HG02623 (cell line): ENCODE results near the gene AIP.

ENCODE experiments used
- ATAC-seq: cut with Tn5 transposase; IDR thresholded peaks from one replicate; pipeline ENCODE4 v1.9.1; 2021; ENCODE audit warnings: moderate library complexity; ENCODE audit not compliant: unreplicated experiment

Gene AIP

GRCh38 chr11:67492801-67493547, 10.1 kb downstream of the AIP start:
- no peak for ATAC-seq

DNA sequence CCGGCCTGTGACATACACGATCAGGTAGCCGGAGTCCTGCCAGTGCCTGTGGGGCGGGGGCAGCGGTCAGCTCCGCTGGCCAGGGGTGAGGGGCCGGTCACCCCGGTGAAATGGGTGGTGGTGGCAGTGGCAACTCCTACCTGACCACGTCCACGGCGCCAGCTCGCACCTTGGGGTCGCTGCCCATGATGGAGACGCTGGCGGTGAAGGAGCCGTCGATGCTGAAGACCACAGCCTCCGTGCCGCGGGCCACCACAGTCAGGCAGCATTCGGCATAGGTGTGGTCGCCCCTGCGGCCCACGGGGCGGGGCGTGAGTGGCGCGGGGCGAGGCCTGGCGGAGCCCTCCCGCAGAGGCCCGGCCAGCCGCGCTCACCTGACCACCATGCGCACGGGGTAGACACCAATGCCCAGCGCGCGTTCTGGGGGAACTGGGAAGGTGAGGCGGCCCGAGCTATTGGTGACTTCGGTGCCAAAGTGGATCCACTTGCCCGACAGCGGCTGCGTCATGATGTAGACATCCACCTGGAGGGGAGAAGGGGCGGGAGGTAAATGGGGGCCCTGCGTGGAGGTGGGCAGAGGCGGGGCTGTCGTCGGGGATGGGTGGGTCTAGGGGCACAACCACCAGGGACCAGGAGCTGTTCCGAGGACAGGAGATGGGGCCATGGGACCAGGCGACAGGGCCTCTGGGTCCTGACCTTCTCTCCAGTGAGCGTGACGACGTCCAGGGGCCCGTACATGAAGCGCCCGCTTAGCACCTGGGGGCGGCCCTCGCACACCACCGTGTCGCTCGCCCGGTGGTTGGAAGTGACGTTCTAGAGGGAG, 10.9 kb downstream of the AIP start:
- no peak for ATAC-seq

GRCh38 chr11:67494371-67495233, 11.8 kb downstream of the AIP start:
- no peak for ATAC-seq

GRCh38 chr11:67495234-67496005, 12.6 kb downstream of the AIP start:
- no peak for ATAC-seq

GRCh38 chr11:67496113-67496512, 13.3 kb downstream of the AIP start:
- no peak for ATAC-seq

DNA sequence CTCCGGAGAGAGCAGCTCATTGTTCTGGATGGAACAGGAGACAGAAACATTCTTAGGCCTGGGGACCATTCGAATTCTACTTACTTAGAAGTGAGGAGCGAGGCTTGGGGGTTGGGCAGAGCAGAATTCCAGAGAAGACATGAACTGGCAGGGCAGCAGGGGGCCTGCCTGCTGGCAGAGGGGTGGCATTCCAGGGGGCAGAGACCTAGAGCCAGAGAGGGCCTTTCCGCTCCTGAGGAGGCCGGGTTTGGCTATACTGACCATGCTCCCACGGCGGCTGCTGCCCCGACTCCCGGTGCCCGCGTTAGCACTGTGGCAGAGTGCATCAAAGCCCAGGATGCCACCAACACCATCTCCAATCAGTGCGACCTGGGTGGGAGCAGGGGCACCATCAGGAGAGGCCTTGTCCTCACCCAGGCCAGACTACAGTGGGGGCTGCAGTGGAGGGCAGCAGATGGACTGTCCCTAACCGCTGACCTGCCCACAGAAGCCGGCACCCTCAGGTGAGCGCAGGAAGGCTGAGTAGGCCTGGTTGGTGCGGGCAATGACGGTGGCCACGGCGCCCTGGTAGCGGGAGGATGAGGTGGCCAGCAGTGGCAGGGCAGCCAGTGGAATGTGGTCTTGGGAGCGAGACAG, 14.9 kb downstream of the AIP start:
- no peak for ATAC-seq

GRCh38 chr11:67498544-67498972, 15.7 kb downstream of the AIP start:
- no peak for ATAC-seq

GRCh38 chr11:67499808-67500483, 17.1 kb downstream of the AIP start:
- ATAC-seq = no peak

GRCh38 chr11:67500484-67500821, 17.6 kb downstream of the AIP start:
- no peak for ATAC-seq

DNA sequence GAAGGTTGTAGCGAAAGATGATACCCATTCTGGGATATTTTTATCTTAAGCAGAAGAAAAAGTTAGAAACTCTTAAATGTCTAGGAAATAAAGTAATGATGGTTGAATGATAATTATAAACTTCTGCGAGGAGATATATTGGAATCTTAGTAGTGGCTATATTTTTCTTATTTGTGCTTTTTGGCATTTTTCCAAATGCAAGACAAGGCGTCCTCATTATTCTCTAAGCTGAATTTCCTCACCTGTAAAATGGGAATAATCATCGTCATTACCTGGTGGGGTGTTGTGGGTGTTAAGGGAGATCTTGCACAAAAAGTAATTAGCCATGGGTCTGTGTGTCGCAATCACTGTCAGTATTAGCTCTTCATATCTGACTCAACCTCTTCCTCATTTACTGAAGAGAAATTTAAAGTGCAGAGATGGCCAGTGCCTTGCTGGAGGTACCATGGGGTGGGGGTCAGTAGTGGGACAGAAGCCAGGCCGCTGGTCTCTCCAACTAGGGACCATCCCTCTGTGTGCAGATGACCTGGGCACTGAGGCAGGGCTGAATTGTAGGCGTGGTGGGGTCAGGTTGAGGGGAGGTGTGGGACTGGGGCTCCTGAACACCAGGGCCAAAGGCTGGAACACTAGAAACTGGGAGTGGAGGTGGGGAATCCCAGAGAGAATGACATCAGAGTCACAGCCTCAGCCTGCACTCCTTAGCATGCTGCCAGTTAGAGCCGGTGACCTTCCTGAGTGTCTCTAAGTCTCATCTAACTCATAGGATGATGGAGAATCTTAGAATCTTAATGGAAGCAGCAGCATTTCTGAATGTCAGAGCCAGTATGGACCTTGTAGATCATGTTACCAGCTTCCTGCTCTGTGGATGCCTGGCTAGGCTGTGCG, 18.2 kb downstream of the AIP start:
- ATAC-seq = no peak

DNA sequence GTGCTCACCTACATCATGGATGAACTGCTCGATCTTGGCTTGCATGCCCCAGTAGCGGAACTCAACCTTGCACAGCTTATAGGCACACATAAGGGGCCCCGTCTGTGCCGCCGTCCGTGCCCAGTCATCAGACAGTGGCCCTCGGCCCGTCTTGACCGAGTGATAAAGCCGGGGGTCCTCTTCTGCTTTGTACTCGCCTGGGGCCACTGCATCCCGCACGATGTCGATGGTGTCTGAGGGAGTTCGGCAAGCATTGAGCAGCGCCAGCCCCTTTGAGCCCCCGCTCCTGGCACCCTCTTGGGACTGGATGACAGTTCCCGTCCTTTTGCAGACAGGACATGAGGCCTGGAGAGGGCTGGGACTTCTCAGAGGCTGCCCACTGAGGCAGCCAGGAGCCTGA, 19.0 kb downstream of the AIP start:
- ATAC-seq = no peak

DNA sequence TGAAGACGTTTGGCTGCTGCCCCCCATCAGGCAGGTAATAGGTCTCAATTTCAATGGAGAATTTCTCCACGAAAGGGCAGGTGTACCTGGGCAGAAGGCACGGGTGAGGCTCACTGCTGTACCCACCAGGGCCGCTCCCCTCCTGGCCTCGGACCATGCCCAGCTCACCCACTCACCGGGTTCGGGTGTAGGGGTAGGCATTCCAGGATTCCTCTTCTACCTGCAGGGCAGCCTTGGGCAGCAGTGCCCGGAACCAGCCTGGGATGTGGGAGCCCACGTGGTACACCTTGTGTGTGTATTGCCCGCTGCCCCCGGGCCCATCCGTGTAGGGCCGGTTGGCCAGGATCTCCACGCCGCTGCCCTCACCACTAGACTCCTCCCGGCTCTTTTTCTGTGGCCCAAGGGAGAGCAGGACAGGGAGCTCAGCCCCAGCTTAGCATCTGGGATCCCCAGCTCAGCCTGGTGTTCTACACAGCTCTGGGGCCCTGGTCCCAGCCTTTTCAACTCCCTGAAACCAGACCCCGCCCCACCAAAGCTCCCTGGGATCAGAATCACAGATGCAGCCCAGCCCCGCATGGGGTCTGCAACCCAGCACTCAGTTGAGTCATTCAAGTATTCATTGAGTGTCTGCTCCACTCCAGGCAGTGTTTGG, 19.6 kb downstream of the AIP start:
- no peak for ATAC-seq

DNA sequence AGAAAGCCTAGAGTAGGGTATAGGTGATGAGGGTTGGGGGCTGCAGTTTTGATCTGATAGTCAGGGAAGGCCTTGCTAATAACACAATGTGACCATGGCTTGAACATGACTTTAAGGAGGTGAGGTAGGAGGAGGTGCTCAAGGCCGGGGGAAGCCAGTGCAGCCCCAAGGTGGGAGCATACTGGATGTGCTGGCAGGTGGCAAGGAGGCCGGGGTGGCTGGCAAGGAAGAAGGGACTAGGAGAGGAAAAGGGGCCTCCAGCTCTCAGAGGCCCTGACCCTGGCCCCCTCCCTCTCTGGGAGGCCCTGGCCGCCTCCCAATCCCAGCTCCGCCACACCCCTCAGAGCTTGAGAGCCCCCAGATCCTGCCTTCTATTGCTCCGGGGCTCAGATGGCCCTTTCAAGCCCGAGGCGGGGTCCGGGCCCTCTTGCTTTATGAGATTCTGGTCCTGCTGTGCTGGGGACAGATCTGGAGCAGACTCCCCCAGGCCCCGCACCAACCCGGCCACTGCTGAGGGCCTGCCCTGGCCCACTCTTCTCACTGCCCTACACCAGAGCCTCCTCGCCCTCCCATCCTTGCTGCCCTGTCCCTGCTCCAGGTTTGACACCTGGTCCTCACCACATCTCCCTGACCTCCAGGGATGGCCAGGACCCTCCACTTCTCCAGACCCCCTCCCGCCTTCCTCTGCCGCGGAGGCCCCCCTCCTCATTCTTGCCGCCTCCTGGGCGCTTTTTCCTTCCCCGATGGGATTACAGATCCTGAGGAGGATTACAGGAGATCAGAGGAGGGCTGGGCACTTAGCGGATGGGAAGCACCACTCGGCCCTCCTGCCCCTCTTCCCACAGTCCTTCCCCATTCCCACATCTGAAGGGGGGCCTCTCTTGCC, 20.5 kb downstream of the AIP start:
- no peak for ATAC-seq

GRCh38 chr11:67504005-67504949, 21.5 kb downstream of the AIP start:
- no peak for ATAC-seq

GRCh38 chr11:67504950-67505581, 22.2 kb downstream of the AIP start, which contains the start of gene PITPNM1:
Gene PITPNM1, minus strand, starts transcription at chr11:67505363. Its CDS starts 1,183 bp downstream, at chr11:67504180.
- no peak for ATAC-seq
